ENCODE measurements around the gene SMTNL2. TPM values are rescaled to one million over a fixed set of nuclear protein-coding genes. Genes with fewer than 3 reads are reported as not detected.

The SMTNL2 gene
- total RNA-seq, 1 experiment from 2014 or later = not detected

DNA sequence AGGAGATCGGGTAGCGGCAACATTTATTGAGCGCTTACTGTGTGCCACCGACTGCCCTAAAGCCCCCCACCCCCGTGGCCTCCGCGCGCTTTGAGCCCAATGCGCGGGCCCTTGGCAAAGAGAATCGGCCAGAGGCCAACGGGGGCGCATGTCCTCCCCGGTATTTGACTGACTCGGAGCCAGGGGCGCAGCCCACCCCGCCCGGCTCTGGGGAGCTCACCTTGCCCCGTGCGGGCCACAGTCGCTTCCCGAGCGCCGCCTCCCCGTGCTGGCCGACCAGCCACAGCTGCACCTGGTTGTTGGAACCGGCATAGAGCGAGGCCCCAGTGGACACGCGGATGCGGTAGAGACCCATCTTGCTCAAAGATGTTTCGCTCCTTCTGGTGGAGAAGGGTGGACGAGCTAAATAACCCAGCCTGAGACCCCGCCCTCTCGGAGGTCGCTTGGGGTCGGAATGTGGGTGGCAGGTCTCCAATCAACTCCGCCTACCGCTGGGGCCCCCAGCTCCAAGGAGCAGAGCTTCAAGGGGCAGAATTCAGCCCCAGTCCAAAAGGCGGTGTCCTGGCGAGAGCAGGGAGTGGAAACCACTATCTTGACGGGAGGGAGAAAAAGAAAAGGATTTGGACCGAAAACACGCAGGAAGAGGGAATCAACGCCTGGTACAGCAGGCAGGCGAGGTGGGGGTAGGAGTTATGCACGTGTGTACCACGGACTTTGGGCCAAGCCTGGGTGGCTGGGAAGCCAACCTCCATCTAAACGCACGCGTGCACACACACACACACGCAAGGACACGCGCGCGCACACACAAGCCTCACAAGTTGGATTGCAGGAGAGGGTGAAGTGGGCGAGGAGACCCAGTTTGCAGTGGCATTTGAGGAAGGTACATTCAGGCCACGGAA lies 57.2 kb downstream of the SMTNL2 start, which contains the start of gene ALOX15:
Gene ALOX15, minus strand, starts transcription at position 382 of the 899 bp plus-strand sequence. Its CDS starts 27 bp downstream, at position 355.
- Histone ChIP-seq H3K9ac (ENCODE audit: low read length) (no peak within 1 kb of the TSS), H3K4me3 (ENCODE audit: low read length) (no peak within 1 kb of the TSS), H3K4me1 (ENCODE audit: insufficient read depth, low read length) (peaks cover 5% of the 10 kb centered on the region; the same call in 1 of the 2 replicates), H3K27ac (ENCODE audit: low read length) (no peak within 1 kb of the TSS), H3K9me2 (replicated peaks; ENCODE audit: low read length) (no peaks in the 10 kb centered on the region), H3K9me3 (ENCODE audit: low read length) (no peaks in the 10 kb centered on the region), H3K79me2 (ENCODE audit: low read length) (no peaks in the 10 kb centered on the region), H3K4me2 (ENCODE audit: low read length) (peak within 1 kb of the TSS; percentile 26; the same call in 1 of the 2 replicates), H3K27me3 (ENCODE audit: low read length) (peaks cover 20% of the 10 kb centered on the region), H3F3A (ENCODE audit: low read length, unreplicated experiment) (no peaks in the 10 kb centered on the region), H2AFZ (ENCODE audit: low read length) (no peak within 1 kb of the TSS), H4K20me1 (ENCODE audit: low read length) (no peaks in the 10 kb centered on the region), H3K36me3 (ENCODE audit: low read depth, low read length) (no peaks in the 10 kb centered on the region)
- DNase-seq (no peak), ATAC-seq (no peak)
- intact Hi-C loops (cut with micrococcal nuclease) = no loop called here
- TF ChIP-seq EZH2 (IDR thresholded peaks at IDR 0.05; ENCODE audit: low read length, unreplicated experiment) (peak; percentile 58), EZH2phosphoT487 (IDR thresholded peaks at IDR 0.05; ENCODE audit: borderline replicate concordance, low read length) (peak; percentile 22; the same call in 1 of the 2 replicates)
- TF ChIP-seq, protein P1, sequence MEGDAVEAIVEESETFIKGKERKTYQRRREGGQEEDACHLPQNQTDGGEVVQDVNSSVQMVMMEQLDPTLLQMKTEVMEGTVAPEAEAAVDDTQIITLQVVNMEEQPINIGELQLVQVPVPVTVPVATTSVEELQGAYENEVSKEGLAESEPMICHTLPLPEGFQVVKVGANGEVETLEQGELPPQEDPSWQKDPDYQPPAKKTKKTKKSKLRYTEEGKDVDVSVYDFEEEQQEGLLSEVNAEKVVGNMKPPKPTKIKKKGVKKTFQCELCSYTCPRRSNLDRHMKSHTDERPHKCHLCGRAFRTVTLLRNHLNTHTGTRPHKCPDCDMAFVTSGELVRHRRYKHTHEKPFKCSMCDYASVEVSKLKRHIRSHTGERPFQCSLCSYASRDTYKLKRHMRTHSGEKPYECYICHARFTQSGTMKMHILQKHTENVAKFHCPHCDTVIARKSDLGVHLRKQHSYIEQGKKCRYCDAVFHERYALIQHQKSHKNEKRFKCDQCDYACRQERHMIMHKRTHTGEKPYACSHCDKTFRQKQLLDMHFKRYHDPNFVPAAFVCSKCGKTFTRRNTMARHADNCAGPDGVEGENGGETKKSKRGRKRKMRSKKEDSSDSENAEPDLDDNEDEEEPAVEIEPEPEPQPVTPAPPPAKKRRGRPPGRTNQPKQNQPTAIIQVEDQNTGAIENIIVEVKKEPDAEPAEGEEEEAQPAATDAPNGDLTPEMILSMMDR (conservative IDR thresholded peaks at IDR 0.05; ENCODE audit: low read depth, low read length) = no peak
- ChIA-PET POLR2A (ENCODE audit: unreplicated experiment) (no interaction called here), CTCF (no interaction called here)
- no TSS peak for BruUV-seq (replicated peaks)

DNA sequence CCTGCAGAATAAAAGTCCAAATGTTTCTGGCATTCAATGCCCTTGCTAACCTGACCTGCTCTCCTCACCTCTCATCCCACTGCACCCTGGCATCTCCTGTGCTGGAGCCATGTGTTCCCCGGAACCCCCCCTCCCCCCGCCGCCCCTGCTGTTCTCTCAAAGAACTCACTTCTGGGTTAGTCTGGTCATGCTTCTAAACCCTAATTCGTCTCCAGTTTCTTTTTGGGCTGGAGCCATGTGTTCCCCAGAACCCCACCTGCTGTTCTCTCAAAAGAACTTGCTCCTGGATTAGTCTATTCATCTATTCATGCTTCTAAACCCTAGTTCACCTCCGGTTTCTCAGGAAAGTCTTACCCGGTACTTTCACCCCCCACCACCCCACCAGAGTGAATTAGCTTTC lies 58.0 kb downstream of the SMTNL2 start:
- Histone ChIP-seq H4K20me1 (ENCODE audit: low read length) (no peaks in the 10 kb centered on the region), H3K27ac (ENCODE audit: low read length) (no peak overlapping the region), H3K36me3 (ENCODE audit: low read depth, low read length) (no peaks in the 10 kb centered on the region), H3F3A (ENCODE audit: low read length, unreplicated experiment) (no peaks in the 10 kb centered on the region), H3K4me1 (ENCODE audit: insufficient read depth, low read length) (peaks cover 5% of the 10 kb centered on the region; the same call in 1 of the 2 replicates), H3K4me2 (ENCODE audit: low read length) (no peak overlapping the region), H3K9me3 (ENCODE audit: low read length) (no peaks in the 10 kb centered on the region), H3K9ac (ENCODE audit: low read length) (no peak overlapping the region), H2AFZ (ENCODE audit: low read length) (no peak overlapping the region), H3K9me2 (replicated peaks; ENCODE audit: low read length) (no peaks in the 10 kb centered on the region), H3K27me3 (ENCODE audit: low read length) (peaks cover 20% of the 10 kb centered on the region), H3K79me2 (ENCODE audit: low read length) (no peaks in the 10 kb centered on the region), H3K4me3 (ENCODE audit: low read length) (no peak overlapping the region)
- intact Hi-C loops (cut with micrococcal nuclease) = no loop called here
- TF ChIP-seq EZH2phosphoT487 (IDR thresholded peaks at IDR 0.05; ENCODE audit: borderline replicate concordance, low read length) (no peak), EZH2 (IDR thresholded peaks at IDR 0.05; ENCODE audit: low read length, unreplicated experiment) (no peak)
- TF ChIP-seq, protein P1 (conservative IDR thresholded peaks at IDR 0.05; ENCODE audit: low read depth, low read length) = no peak
- POLR2A ChIA-PET (ENCODE audit: unreplicated experiment) = no interaction called here
- DNase-seq (no peak), ATAC-seq (no peak)
- CTCF ChIA-PET = no interaction called here
- no TSS peak for BruUV-seq (replicated peaks)

DNA sequence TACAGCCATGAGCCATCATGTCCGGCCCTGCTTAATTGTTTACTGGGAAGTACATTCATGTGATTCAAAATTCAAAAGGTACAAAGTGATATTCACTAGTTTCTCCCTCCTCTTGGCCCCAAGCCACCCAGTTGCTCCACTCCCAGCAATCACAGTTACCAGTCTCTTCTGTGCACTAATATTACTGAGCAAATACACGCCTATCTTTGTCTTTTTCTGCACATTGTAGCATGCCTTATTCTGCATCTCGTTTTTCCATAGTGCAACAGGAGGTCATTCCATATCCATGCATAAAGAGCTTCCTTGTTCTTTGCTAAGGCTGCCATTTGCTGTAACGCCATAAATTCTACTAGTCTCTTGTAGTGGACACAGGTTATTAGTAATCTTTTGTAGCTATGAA lies 59.3 kb downstream of the SMTNL2 start:
- no TSS peak for BruUV-seq (replicated peaks)
- CTCF ChIA-PET = no interaction called here
- no peak overlapping the region for H3K4me2 ChIP-seq (ENCODE audit: low read length)
- no peaks in the 10 kb centered on the region for H3K36me3 ChIP-seq (ENCODE audit: low read depth, low read length)
- H3K27ac ChIP-seq (ENCODE audit: low read length) = no peak overlapping the region
- H3K9me2 ChIP-seq (replicated peaks; ENCODE audit: low read length) = no peaks in the 10 kb centered on the region
- peaks cover 20% of the 10 kb centered on the region for H3K27me3 ChIP-seq (ENCODE audit: low read length)
- H4K20me1 ChIP-seq (ENCODE audit: low read length) = no peaks in the 10 kb centered on the region
- intact Hi-C loops (cut with micrococcal nuclease) = no loop called here
- H3K79me2 ChIP-seq (ENCODE audit: low read length) = no peaks in the 10 kb centered on the region
- ATAC-seq (no peak), DNase-seq (no peak)
- POLR2A ChIA-PET (ENCODE audit: unreplicated experiment) = interaction anchor here (0.6 kb wide), 1 partner anchor 128 kb away, joined by 4 read pairs; the partner anchor contains the start of gene TM4SF5
- H3F3A ChIP-seq (ENCODE audit: low read length, unreplicated experiment) = no peaks in the 10 kb centered on the region
- no peak overlapping the region for H3K9ac ChIP-seq (ENCODE audit: low read length)
- no peaks in the 10 kb centered on the region for H3K9me3 ChIP-seq (ENCODE audit: low read length)
- no peak overlapping the region for H3K4me3 ChIP-seq (ENCODE audit: low read length)
- peaks cover 4% of the 10 kb centered on the region; the same call in 1 of the 2 replicates for H3K4me1 ChIP-seq (ENCODE audit: insufficient read depth, low read length)
- H2AFZ ChIP-seq (ENCODE audit: low read length) = no peak overlapping the region
- TF ChIP-seq EZH2 (IDR thresholded peaks at IDR 0.05; ENCODE audit: low read length, unreplicated experiment) = no peak
- TF ChIP-seq, protein P1 (conservative IDR thresholded peaks at IDR 0.05; ENCODE audit: low read depth, low read length) = no peak
- TF ChIP-seq EZH2phosphoT487 (IDR thresholded peaks at IDR 0.05; ENCODE audit: borderline replicate concordance, low read length) = no peak

All from PC-3 (cell line).